AG04449 (cell line): ENCODE data around the gene PBX3.

Experiments used
- CTCF ChIA-PET: fragments of 350-600 bp; formaldehyde crosslinking; extraction: SDS; loops from one replicate; lab custom pipeline; 2021; ENCODE audit warnings: antibody characterized with exemption; lab: Yijun Ruan, JAX
- POLR2A ChIA-PET: fragments of 400-600, 350-600 bp; formaldehyde crosslinking; extraction: SDS; loops from one replicate; lab custom pipeline; 2020; ENCODE audit warnings: antibody characterized with exemption, inconsistent platforms; lab: Yijun Ruan, JAX
- DNase-seq: peaks from one replicate; pipeline ENCODE4 v3.0.0-alpha.2; 2010; ENCODE audit warnings: low read depth, low spot score
- H3K4me3 ChIP-seq: 2 replicates; pipeline ENCODE4 v1.5.1; 2011; ENCODE audit warnings: low read depth, mild to moderate bottlenecking, control low read depth, low read length
- CTCF ChIP-seq: IDR thresholded peaks from one replicate; pipeline ENCODE4 v1.5.1; 2011; ENCODE audit warnings: mild to moderate bottlenecking, moderate library complexity, low read length, control low read depth, inconsistent platforms; ENCODE audit not compliant: insufficient read depth; ENCODE audit errors: missing control alignments

The PBX3 gene

GRCh38 chr9:126001581-126002225 is 254.5 kb downstream of the PBX3 start:
- DNase-seq: no peak
- ChIA-PET CTCF (no interaction called here), POLR2A (no interaction called here)
- no peak for TF ChIP-seq CTCF
- no peak overlapping the region for H3K4me3 ChIP-seq

GRCh38 chr9:126002476-126003350 is 255.5 kb downstream of the PBX3 start:
- ChIA-PET POLR2A (no interaction called here), CTCF (no interaction called here)
- H3K4me3 ChIP-seq: no peak overlapping the region
- TF ChIP-seq CTCF: no peak
- no peak for DNase-seq

GRCh38 chr9:126009047-126009446 is 261.9 kb downstream of the PBX3 start:
- ChIA-PET CTCF (no interaction called here), POLR2A (no interaction called here)
- no peak for DNase-seq
- H3K4me3 ChIP-seq: no peak overlapping the region
- peak; percentile 26 for TF ChIP-seq CTCF

GRCh38 chr9:126014726-126015125 is 267.6 kb downstream of the PBX3 start:
- no peak for TF ChIP-seq CTCF
- CTCF ChIA-PET: no interaction called here
- no peak overlapping the region for H3K4me3 ChIP-seq
- DNase-seq: no peak
- POLR2A ChIA-PET: no interaction called here

- CTCF ChIA-PET: no interaction called here
- POLR2A ChIA-PET: no interaction called here
These were observed 268.3 kb downstream of the PBX3 start for GRCh38 chr9:126015424-126015823.

More at GRCh38 chr9:126015424-126015823, 268.3 kb downstream of the PBX3 start:
- DNase-seq: no peak
- H3K4me3 ChIP-seq: no peak overlapping the region
- TF ChIP-seq CTCF: no peak
